ENCODE data around the gene NR3C2.
"Not testable (repeated sequence)": the region's sequence is repeated elsewhere in the genome, so short reads cannot be mapped to it uniquely, and the experiment has no call there.

NR3C2 gene

DNA sequence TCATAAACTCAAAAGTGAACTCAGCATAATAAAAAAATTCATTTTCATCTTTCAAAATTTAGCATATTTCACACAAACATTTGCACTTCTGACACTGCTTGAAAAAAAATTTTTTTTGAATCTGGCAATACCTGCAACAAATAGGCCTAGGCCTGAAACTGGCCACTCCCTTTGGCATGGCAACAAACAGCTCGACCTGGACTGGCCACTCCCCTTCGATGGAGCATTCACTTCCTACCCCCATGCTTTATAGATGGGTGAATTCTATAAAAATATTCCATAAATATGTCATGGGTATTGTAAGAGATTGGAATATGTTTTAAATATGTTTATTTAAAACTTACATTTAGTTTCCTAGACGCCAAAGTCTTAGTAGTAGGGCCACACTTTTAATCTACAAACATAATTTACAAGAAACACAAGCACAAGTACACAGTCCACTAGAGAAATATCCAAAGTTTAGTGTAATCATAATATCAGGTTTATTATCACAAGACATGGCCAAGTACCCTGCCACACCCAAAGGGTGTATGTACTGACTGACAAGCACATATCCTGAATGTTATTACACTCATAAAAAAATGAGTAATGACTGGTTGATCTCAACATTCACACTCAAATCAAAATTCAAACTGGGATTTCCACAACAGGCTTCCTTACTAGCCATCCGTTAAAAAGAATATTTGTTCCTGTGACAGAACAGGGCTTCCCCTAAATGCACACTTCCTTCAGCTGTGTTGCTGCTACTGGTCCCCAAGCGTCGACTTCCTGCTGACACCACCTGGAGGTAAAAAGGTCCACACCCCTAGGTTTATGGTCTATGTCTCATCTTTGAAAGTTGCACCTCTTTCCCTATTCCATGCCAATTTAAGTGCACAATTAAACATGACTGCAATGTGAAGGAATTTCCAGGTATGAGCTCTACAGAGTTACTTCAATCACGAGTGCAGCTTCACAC, 271.5 kb downstream of the NR3C2 start:
- no peak for DNase-seq (ENCODE audit: low read depth in 3 of 3)

- no peak for DNase-seq (ENCODE audit: low read depth in 3 of 3)
Observed at GRCh38 chr4:148166132-148166591, 276.1 kb downstream of the NR3C2 start.

DNA sequence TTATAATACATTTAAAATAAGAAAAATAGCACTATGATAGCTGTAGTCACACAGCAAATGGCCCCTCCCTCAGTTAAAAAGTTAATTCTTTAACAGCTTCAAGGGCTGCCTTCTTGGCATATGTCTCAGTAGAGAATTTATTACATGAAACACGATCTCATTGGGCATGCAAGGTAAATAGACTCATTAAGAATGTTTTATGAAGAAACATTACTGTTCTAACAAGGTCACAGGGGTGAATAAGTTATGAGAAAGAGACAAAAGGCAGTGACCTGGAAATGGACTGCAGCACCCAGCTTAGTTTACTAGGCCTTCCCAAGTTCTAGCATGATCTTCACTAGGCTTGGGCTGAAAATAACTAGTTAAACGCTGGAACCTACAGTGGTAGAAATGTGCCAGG, 277.7 kb downstream of the NR3C2 start:
- DNase-seq (ENCODE audit: low read depth in 3 of 3) = no peak

- DNase-seq (ENCODE audit: low read depth in 3 of 3) = no peak
Observed at GRCh38 chr4:148162991-148163390, 279.2 kb downstream of the NR3C2 start.

DNA sequence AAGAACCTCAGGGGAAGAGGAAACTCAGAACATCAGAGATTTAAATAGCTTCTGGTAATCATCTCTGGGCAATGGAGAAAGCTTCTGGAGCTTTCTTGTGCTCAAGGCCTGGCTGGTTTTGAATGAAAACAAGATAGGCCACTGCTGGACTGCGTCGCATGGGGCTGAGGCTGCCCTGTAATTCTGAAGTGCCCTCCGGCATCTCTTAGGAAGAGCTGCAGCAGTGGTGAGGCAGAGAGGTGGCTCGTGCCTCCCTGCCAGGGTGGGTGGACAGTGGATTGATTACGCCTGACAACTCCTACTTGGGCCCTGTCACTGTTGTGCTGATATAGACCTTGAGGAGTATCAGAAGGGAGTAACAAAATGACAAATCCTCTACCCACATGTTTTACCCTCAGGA, 279.7 kb downstream of the NR3C2 start:
- no peak for DNase-seq (ENCODE audit: low read depth in 3 of 3)

GRCh38 chr4:148161601-148162000, 280.6 kb downstream of the NR3C2 start:
- no peak for DNase-seq (ENCODE audit: low read depth in 3 of 3)

DNA sequence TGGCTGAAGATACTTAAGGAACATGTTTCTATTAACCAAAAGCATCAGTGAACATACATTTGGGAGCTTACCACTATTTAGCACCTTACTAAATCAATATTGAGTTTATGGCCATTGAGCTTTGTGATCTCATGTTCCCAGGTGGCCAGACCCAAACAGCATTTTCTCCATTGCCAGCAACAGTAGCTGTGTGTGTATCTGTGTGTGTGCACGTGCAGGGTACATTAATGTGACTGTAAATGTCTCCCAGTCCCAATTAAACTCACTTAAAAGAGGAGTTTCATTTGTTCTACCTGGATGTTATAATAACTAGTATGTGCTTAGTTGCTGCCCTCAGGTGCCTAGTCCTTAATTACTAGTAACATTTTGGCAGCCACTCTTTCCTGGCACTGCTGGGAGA, 282.4 kb downstream of the NR3C2 start:
- DNase-seq (ENCODE audit: low read depth in 3 of 3) = no peak

- no peak for DNase-seq (ENCODE audit: low read depth in 3 of 3)
Observed at GRCh38 chr4:148154769-148155168, 287.4 kb downstream of the NR3C2 start.

GRCh38 chr4:148152868-148153625, 289.2 kb downstream of the NR3C2 start:
- DNase-seq (ENCODE audit: low read depth in 3 of 3) = no peak

GRCh38 chr4:148151806-148152205, 290.4 kb downstream of the NR3C2 start:
- DNase-seq (ENCODE audit: low read depth in 3 of 3) = no peak

DNA sequence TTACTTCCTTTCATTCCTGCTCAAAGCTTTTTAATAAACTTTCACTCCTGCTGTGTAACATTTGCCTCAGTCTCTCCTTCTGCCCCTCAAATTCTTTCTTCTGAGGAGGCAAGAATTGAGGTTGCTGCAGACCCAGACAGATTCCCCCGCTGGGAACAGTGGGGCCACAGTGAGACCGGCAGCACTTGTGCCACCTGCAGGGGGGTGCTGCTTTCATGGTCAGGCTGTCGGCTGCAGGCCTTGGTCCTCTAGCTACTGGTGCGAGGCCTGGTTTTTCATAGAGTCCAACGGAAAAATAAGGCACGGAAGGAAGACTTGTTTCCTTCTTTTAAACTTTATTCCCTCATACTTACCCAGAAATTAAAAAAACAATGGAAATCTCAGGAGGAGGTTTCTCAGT, 296.7 kb downstream of the NR3C2 start:
- no peak for DNase-seq (ENCODE audit: low read depth in 3 of 3)

DNA sequence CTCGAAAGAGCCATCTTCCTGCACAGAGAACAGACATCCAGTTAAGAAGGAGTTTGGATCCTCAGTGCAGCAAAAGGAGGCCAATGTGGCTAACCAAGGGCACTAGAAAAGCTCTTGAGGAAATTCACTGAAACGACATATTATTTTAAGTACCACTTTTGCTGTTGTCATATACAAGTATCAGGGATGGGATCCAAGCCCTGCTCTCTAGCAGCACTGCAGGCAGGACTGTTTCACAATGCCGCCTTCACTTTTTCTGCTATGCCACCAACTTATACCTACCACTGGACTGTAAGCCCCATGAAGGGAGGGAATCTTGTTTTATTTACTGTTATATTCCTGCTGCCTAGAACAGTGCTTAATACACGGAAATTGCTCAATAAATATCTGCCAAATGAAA, 299.0 kb downstream of the NR3C2 start:
- no peak for DNase-seq (ENCODE audit: low read depth in 3 of 3)

DNA sequence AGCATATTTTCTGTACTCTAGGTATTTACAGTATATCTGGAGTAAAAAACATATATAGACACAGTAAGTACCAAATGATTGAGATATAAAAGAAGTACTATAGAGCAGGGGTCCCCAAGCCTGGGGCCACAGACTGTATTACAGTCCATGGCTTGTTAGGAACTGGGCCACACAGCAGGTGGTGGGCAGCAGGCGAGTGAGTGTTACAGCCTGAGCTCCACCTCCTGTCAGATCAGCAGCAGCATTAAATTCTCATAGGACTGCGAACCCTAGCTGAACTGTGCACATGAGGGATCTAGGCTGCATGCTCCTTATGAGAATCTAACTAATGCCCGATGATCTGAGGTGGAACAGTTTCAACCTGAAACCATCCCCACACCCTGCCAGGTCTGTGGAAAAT, 300.7 kb downstream of the NR3C2 start:
- DNase-seq (ENCODE audit: low read depth in 3 of 3) = no peak

DNA sequence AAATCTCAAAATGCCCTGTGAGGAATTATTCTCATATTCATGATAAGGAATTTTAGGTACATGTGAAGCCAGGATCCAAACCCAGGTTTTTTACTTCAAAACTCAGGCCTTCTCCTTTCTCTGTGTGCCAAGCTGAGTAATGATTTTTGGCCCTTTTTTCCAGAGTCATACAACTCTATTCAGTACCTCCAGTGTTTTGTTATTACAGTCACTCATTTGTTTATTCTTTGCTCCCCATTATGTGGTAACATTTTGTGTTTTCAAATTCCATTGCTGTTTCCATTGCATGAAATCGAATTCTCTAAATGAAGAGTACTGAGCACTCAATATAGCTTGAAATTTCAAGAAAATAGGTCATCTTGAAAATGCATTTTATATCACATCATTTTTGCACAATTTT, 315.4 kb downstream of the NR3C2 start:
- DNase-seq (ENCODE audit: low read depth in 3 of 3) = no peak

DNA sequence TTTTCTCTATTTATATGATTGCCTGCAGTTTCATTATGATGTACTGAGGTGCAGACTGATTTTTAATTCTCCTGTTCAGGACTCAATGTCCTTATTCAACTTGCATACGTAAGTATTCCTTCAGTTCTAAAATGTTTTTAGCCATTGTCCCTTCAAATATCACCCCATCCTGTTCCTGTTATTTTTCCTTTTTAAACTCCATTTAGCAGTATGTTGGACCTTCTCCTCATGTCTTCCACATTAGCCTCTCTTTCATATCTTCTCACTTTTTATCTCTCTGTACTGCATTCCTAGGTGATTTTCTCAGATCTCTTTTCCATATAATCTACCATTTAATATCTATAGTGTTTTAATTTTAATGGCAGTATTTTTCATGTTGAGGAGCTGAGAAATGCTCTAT, 317.7 kb downstream of the NR3C2 start:
- no peak for DNase-seq (ENCODE audit: low read depth in 3 of 3)

DNA sequence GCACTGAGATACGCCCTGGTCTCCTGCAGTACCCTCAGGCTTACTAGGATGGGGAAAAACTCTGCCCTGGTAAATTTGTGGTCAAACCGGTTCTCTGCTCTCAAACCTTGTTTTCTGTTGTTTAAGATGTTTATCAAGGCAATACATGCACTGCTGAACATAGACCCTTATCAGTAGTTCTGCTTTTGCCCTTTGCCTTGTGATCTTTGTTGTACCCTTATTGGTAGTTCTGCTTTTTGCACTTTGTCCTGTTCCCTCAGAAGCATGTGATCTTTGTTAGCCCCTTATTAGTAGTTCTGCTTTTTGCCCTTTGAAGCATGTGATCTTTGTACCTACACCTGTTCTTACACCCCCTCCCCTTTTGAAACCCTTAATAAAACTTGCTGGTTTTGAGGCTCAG, 319.1 kb downstream of the NR3C2 start:
- DNase-seq (ENCODE audit: low read depth in 3 of 3) = not testable (repeated sequence)

GRCh38 chr4:148120216-148120615, 322.0 kb downstream of the NR3C2 start:
- DNase-seq (ENCODE audit: low read depth in 3 of 3) = no peak

DNA sequence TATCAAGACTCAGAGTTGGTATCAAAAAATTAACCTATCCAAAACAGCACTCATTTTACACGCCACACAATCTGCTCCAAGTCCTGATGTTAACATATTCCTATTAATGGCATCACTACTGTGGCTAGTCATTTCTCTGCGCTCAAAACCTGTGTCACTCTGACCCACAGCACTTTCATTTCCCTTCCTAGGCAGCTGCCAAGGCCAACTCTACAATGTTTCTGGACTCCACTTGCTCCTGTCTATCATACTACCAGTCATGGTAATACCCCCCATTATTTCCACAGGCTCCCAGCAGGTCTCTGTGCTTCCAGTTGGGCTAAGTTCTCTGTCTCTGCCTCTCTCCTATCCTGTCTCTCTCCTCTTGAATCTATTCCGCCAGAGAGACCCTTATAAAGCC, 323.6 kb downstream of the NR3C2 start:
- no peak for DNase-seq (ENCODE audit: low read depth in 3 of 3)

DNA sequence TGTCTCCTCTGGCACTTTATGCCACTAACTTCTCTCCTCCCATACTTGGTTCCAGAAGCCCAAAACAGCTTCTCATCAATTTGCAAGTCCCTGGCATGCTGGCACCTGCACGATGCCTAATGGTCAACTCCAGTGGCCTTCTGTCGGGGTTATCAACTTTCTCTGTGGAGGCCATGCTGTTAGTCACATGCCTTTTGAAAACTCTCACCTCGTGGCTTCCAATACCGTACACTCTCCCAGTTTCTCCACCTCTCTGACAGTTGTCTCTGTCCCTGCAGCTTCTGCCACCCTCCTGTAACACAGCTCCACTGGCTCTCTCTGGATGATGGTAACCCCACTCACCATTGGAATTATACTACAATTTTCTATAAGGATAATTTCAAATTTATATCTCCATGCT, 324.0 kb downstream of the NR3C2 start:
- DNase-seq (ENCODE audit: low read depth in 3 of 3) = no peak

DNA sequence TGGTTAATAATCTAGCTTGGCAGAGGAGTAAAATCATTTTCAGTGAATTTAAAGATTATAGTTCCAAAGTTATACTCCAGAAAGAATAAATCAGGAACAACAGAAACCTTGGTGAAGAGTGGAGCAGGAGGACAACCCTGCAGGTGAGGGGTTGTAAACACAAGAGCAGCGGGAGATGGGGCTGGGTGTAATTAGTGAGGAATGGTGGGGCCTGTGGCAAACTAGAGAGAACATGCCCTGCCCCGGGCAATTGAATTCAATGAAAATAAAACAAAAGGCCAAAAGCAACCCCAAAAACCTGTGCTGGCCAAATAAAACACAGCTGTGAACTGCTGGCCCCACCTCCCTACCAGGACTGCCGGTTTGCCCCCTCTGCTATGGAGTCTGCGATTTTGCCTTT, 325.2 kb downstream of the NR3C2 start:
- DNase-seq (ENCODE audit: low read depth in 3 of 3) = no peak

DNA sequence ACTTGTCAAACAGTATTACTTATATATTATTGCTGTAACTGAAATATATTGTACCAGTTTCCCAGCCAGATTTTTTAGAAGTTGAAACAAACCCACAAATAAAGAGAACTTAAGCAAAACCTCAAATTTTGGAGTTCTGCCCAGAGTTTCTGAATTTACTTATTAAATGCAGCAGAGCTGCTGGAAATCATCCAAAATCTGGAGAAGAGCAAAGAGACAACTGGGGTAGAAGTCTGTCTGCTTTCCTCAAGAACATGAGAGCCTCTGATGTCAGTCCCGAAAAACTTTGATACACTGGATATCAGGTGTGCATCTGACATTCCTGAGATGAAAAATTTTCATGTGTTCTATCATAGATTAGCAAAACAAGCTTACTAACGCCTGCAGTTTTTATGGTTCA, 325.9 kb downstream of the NR3C2 start:
- DNase-seq (ENCODE audit: low read depth in 3 of 3) = no peak

- no peak for DNase-seq (ENCODE audit: low read depth in 3 of 3)
Observed at GRCh38 chr4:148114436-148114835, 327.8 kb downstream of the NR3C2 start.
